DMS114 treated with DMSO at 0.1 percent for 48 hours (cell line): ENCODE results near the gene SPATA21.

Experiments used
- DNase-seq: peaks from one replicate; lab custom pipeline; 2025; ENCODE audit not compliant: unreplicated experiment; lab: John Stamatoyannopoulos, UW

SPATA21 gene

GRCh38 chr1:16451841-16452528 lies 14.8 kb upstream of the SPATA21 start:
- no peak for DNase-seq

GRCh38 chr1:16450863-16451481 lies 13.7 kb upstream of the SPATA21 start:
- DNase-seq: no peak

- no peak for DNase-seq
Measured at GRCh38 chr1:16449666-16450065, 12.4 kb upstream of the SPATA21 start.

- DNase-seq: no peak
Measured at GRCh38 chr1:16449065-16449464, 11.8 kb upstream of the SPATA21 start.

- DNase-seq: no peak
Measured at GRCh38 chr1:16447641-16448040, 10.4 kb upstream of the SPATA21 start.

- DNase-seq: no peak
Measured at GRCh38 chr1:16446116-16446515, 8.9 kb upstream of the SPATA21 start.

GRCh38 chr1:16445052-16445451 lies 7.8 kb upstream of the SPATA21 start:
- no peak for DNase-seq

GRCh38 chr1:16443975-16444770 lies 6.9 kb upstream of the SPATA21 start:
- DNase-seq: no peak

GRCh38 chr1:16442941-16443340 lies 5.7 kb upstream of the SPATA21 start:
- DNase-seq: no peak

- DNase-seq: no peak
Measured at GRCh38 chr1:16442265-16442664, 5.0 kb upstream of the SPATA21 start.

GRCh38 chr1:16441282-16441665 lies 4.0 kb upstream of the SPATA21 start:
- no peak for DNase-seq

GRCh38 chr1:16440470-16441281 lies 3.5 kb upstream of the SPATA21 start, which contains the start of gene NECAP2:
TSS of gene NECAP2 (plus strand) at chr1:16440724. CDS start at chr1:16440762, 38 bp downstream.
- DNase-seq: peak; percentile 94

- no peak for DNase-seq
Measured at GRCh38 chr1:16440131-16440469, 2.9 kb upstream of the SPATA21 start.

GRCh38 chr1:16438924-16439323 lies 1.7 kb upstream of the SPATA21 start:
- no peak for DNase-seq

GRCh38 chr1:16438516-16438915 lies 1.3 kb upstream of the SPATA21 start:
- DNase-seq: no peak

GRCh38 chr1:16434501-16434900 lies 2.7 kb downstream of the SPATA21 start:
- DNase-seq: no peak

GRCh38 chr1:16434007-16434406 lies 3.2 kb downstream of the SPATA21 start:
- DNase-seq: no peak

- DNase-seq: no peak
Measured at GRCh38 chr1:16433030-16433429, 4.2 kb downstream of the SPATA21 start.

GRCh38 chr1:16430606-16431005 lies 6.6 kb downstream of the SPATA21 start:
- DNase-seq: no peak

- DNase-seq: no peak
Measured at GRCh38 chr1:16425125-16426025, 11.8 kb downstream of the SPATA21 start.
